HEK293 (cell line): Measurements from ENCODE around the gene APOC1.

Source experiments
- YY2 ChIP-seq: fragments of 450-650 bp; formaldehyde crosslinking; IDR thresholded peaks from 2 replicates; pipeline ENCODE4 v1.5.1; 2016; ENCODE audit warnings: missing biosample characterization, missing genetic modification characterization
- ZBTB1 ChIP-seq: fragments of 450-650 bp; formaldehyde crosslinking; IDR thresholded peaks from 2 replicates; pipeline ENCODE4 v1.5.1; 2016; ENCODE audit warnings: missing biosample characterization, missing genetic modification characterization
- ZBTB7A ChIP-seq: fragments of 450-650 bp; formaldehyde crosslinking; IDR thresholded peaks from 2 replicates; pipeline ENCODE4 v1.5.1; 2016; ENCODE audit warnings: low read depth, missing biosample characterization, missing genetic modification characterization
- ZNF114 ChIP-seq: fragments of 450-650 bp; formaldehyde crosslinking; IDR thresholded peaks from 2 replicates; pipeline ENCODE4 v1.5.0; 2017; ENCODE audit warnings: missing biosample characterization, missing genetic modification characterization
- ZNF202 ChIP-seq: fragments of 450-650 bp; formaldehyde crosslinking; IDR thresholded peaks from 2 replicates; pipeline ENCODE4 v1.5.1; 2016; ENCODE audit warnings: missing biosample characterization, missing genetic modification characterization, borderline replicate concordance
- ZNF211 ChIP-seq: fragments of 450-650 bp; formaldehyde crosslinking; IDR thresholded peaks from 2 replicates; pipeline ENCODE4 v1.5.1; 2016; ENCODE audit warnings: low read depth, missing biosample characterization, missing genetic modification characterization
- ZNF37A ChIP-seq: fragments of 450-650 bp; IDR thresholded peaks from 2 replicates; pipeline ENCODE4 v1.5.1; 2018; ENCODE audit warnings: missing biosample characterization, missing genetic modification characterization
- ZNF677 ChIP-seq: fragments of 450-650 bp; IDR thresholded peaks from 2 replicates; pipeline ENCODE4 v1.5.0; 2018; ENCODE audit warnings: missing biosample characterization, mild to moderate bottlenecking, missing genetic modification characterization, moderate library complexity
- ZNF791 ChIP-seq: fragments of 450-650 bp; formaldehyde crosslinking; IDR thresholded peaks from 2 replicates; pipeline ENCODE4 v1.5.1; 2016; ENCODE audit warnings: missing biosample characterization, missing genetic modification characterization
- TF ChIP-seq, protein P1 (sequence below): fragments of 450-650 bp; formaldehyde crosslinking; IDR thresholded peaks from 2 replicates; pipeline ENCODE4 v1.5.1; 2016; ENCODE audit warnings: missing biosample characterization, missing genetic modification characterization
- TF ChIP-seq, protein P2 (sequence below): fragments of 450-650 bp; formaldehyde crosslinking; IDR thresholded peaks from 2 replicates; pipeline ENCODE4 v1.5.1; 2017; ENCODE audit warnings: missing biosample characterization, missing genetic modification characterization
- TF ChIP-seq, protein P3 (sequence below): fragments of 450-650 bp; formaldehyde crosslinking; IDR thresholded peaks from 2 replicates; pipeline ENCODE4 v1.5.1; 2016; ENCODE audit warnings: missing biosample characterization, missing genetic modification characterization, low read depth
- TF ChIP-seq, protein P4 (sequence below): fragments of 450-650 bp; formaldehyde crosslinking; IDR thresholded peaks from 2 replicates; pipeline ENCODE4 v1.5.1; 2016; ENCODE audit warnings: missing biosample characterization, missing genetic modification characterization
- TF ChIP-seq, protein P5 (sequence below): fragments of 450-650 bp; formaldehyde crosslinking; IDR thresholded peaks from 2 replicates; pipeline ENCODE4 v1.5.1; 2016; ENCODE audit warnings: missing biosample characterization, missing genetic modification characterization

DNA sequence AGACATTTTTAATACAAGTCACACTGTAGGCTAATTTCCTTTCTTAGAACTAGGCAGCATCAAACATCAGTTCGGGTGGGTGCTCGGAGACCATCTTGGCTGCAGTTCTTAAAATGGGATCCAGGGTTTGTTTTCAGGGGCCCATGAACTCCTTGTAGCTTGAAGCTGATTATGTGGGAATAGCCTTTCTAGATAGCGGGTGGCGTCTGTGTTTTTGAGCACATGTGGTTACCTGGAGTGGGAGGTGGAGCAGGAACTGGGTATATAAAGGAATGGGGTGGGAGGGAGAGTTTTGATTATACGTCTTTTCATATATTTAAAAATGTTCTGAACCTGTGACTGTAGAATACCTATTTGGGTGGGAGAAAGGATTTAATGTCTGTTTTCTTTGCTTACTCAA is 53.7 kb downstream of the APOC1 start:
- TF ChIP-seq, protein P1, sequence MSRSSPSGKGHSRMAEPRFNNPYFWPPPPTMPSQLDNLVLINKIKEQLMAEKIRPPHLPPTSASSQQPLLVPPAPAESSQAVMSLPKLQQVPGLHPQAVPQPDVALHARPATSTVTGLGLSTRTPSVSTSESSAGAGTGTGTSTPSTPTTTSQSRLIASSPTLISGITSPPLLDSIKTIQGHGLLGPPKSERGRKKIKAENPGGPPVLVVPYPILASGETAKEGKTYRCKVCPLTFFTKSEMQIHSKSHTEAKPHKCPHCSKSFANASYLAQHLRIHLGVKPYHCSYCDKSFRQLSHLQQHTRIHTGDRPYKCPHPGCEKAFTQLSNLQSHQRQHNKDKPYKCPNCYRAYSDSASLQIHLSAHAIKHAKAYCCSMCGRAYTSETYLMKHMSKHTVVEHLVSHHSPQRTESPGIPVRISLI (tag by site-specific recombination) = no peak
- no peak for TF ChIP-seq YY2 (tag by site-specific recombination)
- TF ChIP-seq ZNF677 = no peak
- TF ChIP-seq, protein P2, sequence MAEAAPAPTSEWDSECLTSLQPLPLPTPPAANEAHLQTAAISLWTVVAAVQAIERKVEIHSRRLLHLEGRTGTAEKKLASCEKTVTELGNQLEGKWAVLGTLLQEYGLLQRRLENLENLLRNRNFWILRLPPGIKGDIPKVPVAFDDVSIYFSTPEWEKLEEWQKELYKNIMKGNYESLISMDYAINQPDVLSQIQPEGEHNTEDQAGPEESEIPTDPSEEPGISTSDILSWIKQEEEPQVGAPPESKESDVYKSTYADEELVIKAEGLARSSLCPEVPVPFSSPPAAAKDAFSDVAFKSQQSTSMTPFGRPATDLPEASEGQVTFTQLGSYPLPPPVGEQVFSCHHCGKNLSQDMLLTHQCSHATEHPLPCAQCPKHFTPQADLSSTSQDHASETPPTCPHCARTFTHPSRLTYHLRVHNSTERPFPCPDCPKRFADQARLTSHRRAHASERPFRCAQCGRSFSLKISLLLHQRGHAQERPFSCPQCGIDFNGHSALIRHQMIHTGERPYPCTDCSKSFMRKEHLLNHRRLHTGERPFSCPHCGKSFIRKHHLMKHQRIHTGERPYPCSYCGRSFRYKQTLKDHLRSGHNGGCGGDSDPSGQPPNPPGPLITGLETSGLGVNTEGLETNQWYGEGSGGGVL = no peak
- TF ChIP-seq, protein P3, sequence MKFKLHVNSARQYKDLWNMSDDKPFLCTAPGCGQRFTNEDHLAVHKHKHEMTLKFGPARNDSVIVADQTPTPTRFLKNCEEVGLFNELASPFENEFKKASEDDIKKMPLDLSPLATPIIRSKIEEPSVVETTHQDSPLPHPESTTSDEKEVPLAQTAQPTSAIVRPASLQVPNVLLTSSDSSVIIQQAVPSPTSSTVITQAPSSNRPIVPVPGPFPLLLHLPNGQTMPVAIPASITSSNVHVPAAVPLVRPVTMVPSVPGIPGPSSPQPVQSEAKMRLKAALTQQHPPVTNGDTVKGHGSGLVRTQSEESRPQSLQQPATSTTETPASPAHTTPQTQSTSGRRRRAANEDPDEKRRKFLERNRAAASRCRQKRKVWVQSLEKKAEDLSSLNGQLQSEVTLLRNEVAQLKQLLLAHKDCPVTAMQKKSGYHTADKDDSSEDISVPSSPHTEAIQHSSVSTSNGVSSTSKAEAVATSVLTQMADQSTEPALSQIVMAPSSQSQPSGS (tag by site-specific recombination) = no peak
- no peak for TF ChIP-seq ZNF114 (tag by site-specific recombination)
- no peak for TF ChIP-seq ZNF791 (tag by site-specific recombination)
- TF ChIP-seq, protein P4, sequence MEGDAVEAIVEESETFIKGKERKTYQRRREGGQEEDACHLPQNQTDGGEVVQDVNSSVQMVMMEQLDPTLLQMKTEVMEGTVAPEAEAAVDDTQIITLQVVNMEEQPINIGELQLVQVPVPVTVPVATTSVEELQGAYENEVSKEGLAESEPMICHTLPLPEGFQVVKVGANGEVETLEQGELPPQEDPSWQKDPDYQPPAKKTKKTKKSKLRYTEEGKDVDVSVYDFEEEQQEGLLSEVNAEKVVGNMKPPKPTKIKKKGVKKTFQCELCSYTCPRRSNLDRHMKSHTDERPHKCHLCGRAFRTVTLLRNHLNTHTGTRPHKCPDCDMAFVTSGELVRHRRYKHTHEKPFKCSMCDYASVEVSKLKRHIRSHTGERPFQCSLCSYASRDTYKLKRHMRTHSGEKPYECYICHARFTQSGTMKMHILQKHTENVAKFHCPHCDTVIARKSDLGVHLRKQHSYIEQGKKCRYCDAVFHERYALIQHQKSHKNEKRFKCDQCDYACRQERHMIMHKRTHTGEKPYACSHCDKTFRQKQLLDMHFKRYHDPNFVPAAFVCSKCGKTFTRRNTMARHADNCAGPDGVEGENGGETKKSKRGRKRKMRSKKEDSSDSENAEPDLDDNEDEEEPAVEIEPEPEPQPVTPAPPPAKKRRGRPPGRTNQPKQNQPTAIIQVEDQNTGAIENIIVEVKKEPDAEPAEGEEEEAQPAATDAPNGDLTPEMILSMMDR (tag by site-specific recombination) = no peak
- no peak for TF ChIP-seq ZNF37A
- TF ChIP-seq ZBTB7A (tag by site-specific recombination) = no peak
- TF ChIP-seq ZBTB1 (tag by site-specific recombination) = no peak
- no peak for TF ChIP-seq ZNF211 (tag by site-specific recombination)
- TF ChIP-seq, protein P5, sequence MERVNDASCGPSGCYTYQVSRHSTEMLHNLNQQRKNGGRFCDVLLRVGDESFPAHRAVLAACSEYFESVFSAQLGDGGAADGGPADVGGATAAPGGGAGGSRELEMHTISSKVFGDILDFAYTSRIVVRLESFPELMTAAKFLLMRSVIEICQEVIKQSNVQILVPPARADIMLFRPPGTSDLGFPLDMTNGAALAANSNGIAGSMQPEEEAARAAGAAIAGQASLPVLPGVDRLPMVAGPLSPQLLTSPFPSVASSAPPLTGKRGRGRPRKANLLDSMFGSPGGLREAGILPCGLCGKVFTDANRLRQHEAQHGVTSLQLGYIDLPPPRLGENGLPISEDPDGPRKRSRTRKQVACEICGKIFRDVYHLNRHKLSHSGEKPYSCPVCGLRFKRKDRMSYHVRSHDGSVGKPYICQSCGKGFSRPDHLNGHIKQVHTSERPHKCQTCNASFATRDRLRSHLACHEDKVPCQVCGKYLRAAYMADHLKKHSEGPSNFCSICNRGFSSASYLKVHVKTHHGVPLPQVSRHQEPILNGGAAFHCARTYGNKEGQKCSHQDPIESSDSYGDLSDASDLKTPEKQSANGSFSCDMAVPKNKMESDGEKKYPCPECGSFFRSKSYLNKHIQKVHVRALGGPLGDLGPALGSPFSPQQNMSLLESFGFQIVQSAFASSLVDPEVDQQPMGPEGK (tag by site-specific recombination) = no peak
- TF ChIP-seq ZNF202 (tag by site-specific recombination) = no peak
